NCI-H1105 treated with DMSO at 0.1 percent for 48 hours (cell line): ENCODE data around the gene PLCH1.

ENCODE experiments used
- DNase-seq: peaks from one replicate; lab custom pipeline; 2025; lab: John Stamatoyannopoulos, UW

The PLCH1 gene, protein sequence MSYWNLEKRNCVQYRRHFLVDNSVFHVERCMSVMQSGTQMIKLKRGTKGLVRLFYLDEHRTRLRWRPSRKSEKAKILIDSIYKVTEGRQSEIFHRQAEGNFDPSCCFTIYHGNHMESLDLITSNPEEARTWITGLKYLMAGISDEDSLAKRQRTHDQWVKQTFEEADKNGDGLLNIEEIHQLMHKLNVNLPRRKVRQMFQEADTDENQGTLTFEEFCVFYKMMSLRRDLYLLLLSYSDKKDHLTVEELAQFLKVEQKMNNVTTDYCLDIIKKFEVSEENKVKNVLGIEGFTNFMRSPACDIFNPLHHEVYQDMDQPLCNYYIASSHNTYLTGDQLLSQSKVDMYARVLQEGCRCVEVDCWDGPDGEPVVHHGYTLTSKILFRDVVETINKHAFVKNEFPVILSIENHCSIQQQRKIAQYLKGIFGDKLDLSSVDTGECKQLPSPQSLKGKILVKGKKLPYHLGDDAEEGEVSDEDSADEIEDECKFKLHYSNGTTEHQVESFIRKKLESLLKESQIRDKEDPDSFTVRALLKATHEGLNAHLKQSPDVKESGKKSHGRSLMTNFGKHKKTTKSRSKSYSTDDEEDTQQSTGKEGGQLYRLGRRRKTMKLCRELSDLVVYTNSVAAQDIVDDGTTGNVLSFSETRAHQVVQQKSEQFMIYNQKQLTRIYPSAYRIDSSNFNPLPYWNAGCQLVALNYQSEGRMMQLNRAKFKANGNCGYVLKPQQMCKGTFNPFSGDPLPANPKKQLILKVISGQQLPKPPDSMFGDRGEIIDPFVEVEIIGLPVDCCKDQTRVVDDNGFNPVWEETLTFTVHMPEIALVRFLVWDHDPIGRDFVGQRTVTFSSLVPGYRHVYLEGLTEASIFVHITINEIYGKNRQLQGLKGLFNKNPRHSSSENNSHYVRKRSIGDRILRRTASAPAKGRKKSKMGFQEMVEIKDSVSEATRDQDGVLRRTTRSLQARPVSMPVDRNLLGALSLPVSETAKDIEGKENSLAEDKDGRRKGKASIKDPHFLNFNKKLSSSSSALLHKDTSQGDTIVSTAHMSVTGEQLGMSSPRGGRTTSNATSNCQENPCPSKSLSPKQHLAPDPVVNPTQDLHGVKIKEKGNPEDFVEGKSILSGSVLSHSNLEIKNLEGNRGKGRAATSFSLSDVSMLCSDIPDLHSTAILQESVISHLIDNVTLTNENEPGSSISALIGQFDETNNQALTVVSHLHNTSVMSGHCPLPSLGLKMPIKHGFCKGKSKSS (N-terminal part only)

DNA sequence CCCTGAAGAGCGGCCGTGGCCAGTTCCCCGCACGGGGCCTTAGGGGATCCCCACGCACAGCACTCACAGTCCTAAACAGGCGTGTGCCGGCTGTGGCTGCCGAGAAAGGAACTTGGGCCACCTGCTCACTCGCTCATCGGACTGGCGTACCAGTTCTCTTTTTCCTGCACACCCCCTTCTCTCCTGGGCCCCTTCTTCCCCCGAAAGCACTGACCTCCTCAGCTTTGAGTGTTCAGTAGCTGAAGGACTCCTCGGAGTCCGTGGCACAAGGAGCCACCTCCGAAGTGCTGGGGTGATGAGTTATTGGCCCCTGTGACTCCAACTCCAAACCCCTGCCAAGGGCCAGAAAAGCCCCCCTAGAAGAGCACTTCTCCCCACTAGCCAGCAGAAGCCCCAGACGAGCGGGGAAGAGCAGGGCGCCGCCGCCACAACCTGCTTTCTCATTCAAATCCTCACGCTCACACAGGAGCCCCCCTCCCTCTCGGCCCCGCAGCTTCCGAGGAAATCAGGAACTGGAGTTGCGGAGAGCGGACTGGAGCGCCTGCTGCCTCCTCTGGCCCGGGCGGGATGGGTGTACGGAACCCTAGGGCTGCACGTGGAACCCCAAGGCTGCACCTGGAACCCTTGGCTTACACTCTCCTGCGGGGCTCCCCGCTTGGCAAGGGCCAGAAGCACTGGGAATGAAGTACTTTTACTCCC lies at the start of gene PLCH1:
TSS of gene PLCH1 (minus strand) at position 446 of the 699 bp plus-strand sequence. CDS start 40,847 bp downstream, outside the sequence.
- peak; percentile 81 for DNase-seq

DNA sequence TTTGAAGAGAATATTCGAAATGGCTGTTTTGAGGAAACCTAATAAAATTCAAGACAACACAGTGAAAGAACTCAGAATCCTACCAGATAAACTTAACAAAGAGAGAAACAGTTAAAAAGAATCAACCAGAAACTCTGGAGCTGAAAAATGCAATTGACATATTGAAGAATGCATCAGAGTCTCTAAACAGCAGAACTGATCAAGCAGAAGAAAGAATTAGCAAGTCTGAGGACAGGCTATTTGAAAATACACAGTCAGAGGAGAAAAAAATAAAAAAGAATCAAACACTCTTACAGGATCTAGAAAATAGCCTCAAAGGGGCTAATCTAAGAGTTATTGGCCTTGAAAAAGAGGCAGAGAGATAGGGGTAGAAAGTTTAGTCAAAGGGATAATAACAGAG lies 47.7 kb upstream of the PLCH1 start:
- no peak for DNase-seq

DNA sequence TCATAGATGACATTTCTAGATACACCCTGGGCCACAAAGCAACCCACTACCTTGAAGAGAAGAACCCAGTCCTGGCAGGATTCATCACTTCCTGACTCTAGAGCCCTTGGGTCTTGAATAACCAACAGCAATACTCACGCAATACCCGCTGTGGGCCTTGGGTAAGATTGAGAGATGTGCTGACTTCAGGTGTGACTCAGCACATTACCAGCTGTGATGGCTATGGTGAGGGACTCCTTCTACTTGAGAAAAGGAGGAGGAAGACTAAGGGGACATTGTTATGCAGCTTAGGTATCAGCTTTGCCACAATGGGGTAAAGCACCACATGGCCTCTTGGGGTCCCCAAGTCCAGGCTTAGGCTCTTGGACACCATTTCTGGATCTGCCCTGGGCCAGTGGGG lies 46.3 kb upstream of the PLCH1 start:
- no peak for DNase-seq

DNA sequence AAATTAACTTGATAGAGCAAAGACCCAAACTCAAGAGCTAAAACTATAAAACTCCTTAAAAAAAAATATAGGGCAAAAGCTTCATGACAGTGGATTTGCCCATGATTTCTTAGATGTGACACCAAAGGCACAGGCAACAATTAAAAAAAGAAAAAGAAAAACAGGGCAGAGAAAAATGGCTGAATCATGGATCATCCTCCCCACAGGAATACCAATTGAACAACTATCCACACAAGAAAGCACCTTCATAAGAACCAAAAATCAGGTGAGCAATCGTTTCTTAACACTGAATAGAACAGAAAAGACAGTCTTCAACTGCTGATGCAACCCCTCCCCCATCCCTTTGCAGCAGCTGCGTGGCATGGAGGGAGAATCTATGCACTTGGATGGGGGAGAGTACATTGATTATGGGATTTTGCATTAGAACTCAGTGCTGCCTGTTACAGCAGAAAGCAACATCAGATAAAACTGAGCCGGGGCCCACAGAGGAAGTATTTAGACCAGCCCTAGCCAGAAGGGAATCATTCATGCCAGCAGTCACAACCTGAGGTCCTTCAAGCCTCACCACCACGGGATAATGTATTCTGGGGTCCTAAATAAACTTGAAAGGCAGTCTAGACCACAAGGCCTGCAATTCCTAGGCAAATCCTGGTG lies 45.5 kb upstream of the PLCH1 start:
- DNase-seq, result no peak

DNA sequence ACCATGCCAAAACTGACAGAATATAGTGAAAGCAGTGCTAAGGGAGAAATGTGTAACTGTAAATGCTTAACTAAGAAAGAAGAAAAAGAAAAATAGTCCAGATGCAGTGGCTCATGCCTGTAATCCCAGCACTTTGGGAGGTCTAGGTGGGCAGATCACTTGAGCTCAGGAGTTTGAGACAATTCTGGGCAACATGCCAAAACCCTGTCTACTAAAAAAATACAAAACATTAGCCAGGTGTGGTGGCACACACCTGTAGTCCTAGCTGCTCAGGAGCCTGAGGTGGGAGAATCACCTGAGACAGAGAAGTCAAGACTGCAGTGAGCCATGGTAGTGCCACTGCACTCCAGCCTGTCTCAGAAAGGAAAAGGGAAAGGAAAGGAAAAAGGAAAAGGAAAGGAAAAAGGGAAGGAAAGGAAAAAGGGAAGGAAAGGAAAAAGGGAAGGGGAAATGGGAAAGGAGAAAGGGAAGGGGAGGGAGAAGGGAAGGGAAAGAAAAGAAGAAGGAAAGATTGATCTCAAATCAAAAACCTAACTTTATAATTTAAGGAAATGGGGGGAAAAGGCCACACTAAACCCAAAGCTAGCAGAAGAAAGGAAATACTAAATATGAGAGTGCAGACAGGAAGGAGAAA lies 40.9 kb upstream of the PLCH1 start:
- peak; percentile 67 for DNase-seq

DNA sequence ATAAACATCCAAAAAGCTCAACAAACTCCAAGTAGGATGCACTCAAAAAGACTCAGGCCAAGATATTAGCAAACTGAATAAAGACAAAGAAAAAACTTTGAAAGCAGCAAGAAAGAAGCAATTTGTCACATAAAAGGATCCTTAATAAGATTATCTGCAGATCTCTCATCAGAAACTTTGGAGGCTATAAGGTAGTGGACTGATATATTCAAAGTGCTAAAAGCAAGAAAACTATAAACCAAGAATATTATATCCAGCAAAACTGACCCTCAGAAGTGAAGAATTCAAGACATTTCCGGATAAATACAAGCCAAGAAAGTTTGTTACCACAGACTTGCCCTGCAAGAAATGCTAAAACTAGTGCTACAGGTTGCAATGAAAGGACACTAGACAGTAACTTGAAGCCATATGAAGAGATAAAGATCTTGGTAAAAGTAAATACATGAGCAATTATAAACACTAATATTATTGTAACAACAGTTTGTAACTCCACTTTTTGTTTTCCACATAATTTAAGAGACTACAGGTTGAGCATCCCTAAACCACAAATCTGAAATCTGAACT lies 37.6 kb upstream of the PLCH1 start:
- DNase-seq, result no peak

DNA sequence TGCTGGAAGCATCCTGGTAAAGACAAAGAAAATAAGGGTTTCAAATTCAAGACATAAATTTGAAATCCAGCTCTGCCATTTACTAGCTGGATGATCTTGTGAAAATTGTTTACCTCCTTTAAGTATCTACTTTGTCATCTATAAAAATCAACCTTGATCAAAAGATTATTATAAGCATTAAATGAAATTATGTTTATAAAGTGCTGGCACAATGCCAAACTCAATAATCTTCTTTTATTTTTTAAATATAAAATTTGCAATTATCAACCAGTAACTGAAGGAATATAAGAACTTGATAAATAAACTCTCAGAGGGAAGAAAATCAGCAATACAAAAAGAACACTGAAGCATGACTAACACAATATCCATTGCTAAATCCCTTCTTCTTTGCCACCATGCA lies 35.4 kb upstream of the PLCH1 start:
- no peak for DNase-seq

DNA sequence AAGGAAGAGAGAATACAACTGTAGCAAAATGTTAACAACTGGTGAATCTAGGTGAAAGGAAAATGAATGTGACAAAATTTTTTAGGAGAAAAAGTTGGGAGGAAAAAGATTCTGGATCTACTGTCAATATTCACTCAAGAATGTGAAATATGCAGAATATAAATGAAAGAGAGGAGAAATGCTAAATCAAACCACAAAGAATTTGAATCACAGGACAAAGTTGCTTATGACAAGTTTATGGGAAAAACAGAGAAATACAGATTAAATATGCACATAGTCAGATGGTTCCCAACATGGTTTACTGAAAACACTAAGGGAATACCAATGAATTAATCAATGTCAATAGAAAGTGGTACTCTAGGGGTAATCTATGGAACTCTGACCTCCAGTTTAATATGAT lies 33.6 kb upstream of the PLCH1 start:
- no peak for DNase-seq

DNA sequence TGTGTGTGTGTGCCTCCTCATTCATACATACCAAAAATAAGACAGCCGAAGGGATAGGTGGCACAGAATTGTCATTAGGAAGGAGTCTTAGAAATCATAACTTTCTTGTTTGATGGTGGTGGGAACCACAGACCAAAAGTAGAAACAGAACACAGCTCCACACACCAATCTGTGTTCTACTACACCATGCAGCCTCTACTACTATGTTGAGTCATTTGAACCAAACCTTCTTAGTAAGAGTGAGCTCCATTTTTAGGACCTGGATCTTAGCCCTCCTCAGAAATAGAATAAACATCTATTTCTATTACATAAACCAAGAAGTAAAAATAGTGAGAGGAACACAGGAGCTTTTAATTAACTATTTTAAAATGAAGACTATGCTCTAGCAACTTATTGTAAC lies 27.9 kb upstream of the PLCH1 start:
- DNase-seq, result no peak

DNA sequence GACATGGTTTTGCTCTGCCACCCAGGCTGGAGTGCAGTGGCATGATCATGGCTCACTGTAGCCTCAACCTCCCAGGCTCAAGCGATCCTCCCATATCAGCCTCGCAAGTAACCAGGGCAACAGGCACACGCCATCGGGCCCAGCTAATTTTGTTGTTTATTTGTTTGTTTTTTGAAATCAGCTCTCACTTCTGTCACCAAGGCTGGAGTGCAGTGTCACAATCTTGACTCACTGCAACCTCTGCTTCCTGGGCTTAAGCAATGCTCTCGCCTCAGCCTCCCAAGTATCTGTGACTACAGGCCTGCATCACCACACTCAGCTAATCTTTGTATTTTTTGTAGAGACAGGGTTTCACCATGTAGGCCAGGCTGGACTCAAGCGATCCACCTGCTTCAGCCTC lies 26.3 kb upstream of the PLCH1 start:
- DNase-seq, result no peak

DNA sequence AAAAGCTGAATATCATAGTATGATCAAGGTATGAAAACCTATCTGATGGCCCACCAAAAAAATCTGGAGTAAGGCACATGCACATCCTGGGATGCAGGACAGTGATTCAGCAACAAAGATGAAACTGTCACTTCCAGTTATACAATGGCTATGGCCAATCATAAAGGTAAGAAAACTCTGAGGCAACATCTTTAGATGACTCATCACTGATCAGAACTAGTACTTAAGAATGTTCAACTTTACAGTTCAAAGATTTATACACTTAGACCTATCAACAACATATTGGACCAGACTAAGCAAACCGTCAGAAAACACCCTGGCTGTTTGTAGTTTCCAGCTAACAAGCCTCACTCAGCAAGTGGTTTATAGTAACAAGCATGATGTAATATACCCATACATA lies 21.3 kb upstream of the PLCH1 start:
- DNase-seq, result no peak

DNA sequence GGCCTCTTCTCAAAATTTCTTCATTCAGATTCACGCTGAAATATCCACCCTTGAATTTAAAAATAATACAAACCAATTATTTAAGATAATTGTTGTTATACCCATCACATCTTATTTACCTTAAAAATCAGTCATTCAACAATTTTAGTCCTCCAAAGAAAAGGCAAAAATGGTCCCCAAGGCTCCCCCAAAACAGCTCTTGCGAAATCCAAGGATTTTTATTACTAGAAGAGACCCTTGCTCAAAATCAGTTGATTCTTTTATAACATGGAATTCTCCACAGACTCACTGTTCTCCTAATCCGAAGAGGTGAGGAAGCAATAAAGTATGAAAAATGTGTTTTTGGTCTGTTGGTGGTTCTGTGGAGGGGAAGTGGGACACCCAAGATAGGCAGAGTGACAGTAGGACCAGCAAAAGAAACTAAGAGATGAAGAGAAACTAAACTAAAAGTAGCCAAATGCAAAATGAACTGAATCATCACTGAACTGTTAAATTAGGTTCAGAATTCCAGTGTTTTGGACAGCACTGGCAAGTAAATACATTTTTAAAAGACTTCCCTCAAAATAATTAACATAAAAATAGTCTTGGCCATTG lies 19.1 kb upstream of the PLCH1 start:
- DNase-seq, result no peak

DNA sequence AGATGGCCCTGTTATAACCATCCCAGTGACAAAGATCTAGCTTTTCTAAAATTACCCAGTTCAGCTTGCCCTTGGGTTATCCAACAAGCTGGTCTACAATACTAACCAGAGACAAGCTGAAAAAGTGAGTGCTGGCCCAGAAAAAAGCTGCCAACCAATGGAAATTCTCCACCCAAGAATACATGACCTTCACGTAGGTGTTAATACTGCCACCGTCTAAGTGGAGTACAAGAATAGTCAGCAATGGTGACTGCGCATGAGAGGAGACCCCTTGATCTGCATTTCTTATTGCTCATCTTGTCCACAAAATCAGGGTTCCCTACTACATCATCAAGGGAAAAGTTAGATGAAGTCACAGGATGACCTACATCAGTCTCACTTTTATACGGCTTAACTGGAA lies 15.8 kb upstream of the PLCH1 start:
- DNase-seq, result no peak

DNA sequence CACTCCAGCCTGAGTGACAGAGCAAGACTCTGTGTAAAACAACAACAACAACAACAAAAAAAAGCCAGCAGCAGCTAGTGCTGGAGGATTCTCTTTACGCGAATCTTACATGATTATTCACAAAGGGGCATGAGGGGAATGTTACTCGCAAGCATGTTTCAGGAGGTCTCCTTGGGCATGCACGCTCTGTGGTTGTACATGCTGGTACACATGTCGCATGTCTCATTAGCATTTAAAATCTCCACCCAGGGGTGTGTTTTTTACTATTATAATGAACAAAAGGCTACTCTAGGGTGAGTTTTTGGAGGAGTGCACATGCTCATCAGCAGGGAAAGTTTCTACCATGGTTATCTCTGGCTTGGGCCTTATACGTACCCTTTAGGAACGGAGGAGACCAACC lies 12.7 kb upstream of the PLCH1 start:
- no peak for DNase-seq

DNA sequence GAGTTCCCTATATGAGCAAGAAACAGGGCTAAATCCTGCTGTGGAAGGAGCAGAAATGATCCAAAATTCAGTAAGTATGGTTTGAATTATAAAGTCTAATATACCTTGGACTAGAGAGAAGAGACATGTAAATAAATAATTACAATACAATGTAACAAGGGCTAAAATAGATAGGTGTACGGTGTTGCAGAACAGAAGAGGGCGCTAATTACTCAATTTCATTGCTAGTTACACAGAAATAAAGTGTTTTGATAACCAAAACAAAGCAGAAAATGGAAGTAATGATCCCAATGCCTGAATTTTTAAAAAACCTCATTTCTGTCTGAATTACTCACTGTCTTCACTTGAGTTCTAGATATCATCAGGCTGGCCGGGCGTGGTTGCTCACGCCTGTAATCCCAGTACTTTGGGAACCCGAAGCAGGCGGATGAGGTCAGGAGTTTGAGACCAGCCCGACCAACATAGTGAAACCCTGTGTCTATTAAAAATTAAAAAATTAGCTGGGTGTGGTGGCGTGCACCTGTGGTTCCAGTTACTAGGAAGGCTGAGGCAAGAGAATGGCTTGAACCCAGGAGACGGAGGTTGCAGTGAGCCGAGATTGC lies 8.3 kb upstream of the PLCH1 start:
- DNase-seq, result peak; percentile 56

DNA sequence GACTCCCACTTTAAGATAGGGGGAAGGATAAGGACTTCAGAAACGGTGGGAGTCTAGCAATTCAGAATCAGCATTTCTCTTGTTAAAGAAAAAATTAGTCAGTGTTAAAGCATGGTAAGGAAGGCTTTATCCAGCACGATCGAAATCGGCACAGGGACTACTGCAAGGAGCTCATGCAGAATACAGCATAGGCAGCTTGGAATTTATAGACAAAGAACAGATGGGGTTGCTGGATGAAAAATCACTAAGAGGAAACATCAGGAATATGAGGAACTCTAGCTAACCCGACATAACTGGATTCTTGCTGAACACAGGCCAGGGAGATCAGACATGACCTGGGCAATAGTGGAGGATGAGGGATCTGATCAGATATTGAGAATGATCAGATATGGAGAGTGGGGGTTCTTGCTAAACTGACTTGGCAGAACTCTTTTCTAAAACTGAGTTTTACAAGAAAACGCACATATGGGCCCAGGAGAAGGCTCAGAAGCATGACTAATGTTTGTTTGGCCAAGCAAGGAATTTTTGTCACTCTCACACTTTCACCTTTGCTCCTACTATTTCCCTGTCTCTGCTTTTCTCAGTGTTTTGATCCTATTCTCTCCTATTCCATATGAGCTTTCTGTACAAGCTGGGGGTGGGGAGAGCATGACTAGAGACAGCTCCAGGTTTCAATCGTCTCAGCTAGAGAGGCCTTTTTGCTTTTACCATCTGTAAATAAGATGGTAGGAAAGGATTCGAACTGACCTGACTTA lies 3.9 kb upstream of the PLCH1 start:
- DNase-seq, result no peak

DNA sequence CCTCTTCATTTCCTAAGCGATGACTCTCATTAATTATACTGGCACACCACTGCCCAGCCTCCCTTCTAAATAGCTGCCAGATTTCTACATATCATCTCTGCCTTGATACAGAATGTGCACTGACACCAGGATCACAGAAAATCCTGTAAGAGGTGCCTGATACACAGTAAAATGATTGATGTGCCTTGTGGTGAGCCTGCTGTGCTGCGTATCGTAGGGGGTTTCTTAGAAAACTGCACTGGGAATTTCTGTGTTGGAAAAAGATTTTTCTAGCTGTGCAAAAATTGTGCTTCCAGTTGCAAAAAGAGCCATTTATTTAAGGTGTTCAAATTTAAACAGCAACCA lies 3.0 kb upstream of the PLCH1 start:
- no peak for DNase-seq

DNA sequence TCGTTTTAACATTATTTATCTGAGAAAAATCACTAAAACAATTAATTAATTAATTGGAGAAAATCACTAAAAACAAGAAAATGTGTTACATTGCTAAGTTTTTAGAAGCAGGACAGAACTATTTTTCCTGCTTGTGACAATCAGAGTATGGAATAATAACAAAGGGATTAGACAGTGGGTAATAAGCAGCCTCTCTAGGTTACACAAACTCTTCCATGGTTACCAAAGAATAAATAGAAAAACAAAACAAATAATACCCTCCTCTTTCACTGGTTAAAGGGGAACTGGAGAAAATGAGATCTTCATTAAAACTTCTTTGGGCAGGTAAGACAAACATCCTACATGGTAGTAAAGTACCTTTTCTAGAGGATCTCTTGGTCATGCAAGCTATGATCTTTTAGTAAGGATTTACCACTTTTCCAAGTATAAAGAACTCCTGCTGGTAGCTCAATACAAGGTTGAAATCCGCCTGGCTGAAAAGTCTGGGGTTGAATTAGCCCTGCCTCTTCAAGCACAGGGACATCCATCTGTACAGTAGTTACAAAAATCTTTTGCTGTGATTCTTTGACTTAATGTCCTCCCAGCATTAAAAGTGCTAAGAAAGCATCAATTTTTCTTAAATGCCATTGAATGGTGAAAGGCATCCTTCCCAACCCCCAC lies 2.5 kb upstream of the PLCH1 start:
- no peak for DNase-seq
